K562 (cell line): ENCODE results near the gene PYCR2. TPM values are rescaled to one million over a fixed set of nuclear protein-coding genes. Genes with fewer than 3 reads are reported as not detected.

ENCODE experiments used
- ARID2 ChIP-seq: fragments of 450-650 bp; IDR thresholded peaks from 2 replicates; pipeline ENCODE4 v1.6.1; 2017; ENCODE audit warnings: antibody characterized with exemption, mild to moderate bottlenecking
- ATF4 ChIP-seq: fragments of 450-650 bp; formaldehyde crosslinking; IDR thresholded peaks from 2 replicates; pipeline ENCODE4 v1.4.0; 2022; ENCODE audit warnings: mild to moderate bottlenecking, moderate library complexity
- E2F3 ChIP-seq: fragments of 250-450 bp; sonication (Bioruptor Pico); IDR thresholded peaks from 2 replicates; pipeline ENCODE4 v1.4.0; 2020; ENCODE audit warnings: mild to moderate bottlenecking
- ELK1 ChIP-seq: sonication (generic); formaldehyde crosslinking; IDR thresholded peaks from 2 replicates; pipeline ENCODE4 v1.8.1; 2022; ENCODE audit warnings: missing genetic modification reagents
- ESRRA ChIP-seq: fragments of 450-650 bp; IDR thresholded peaks from 2 replicates; pipeline ENCODE4 v1.6.1; 2014; ENCODE audit warnings: low read depth, mild to moderate bottlenecking, moderate library complexity, borderline replicate concordance
- ETS2 ChIP-seq: IDR thresholded peaks from 2 replicates; pipeline ENCODE4 v1.6.1; 2016; ENCODE audit warnings: borderline replicate concordance, missing genetic modification characterization, mild to moderate bottlenecking, moderate library complexity, missing compliant biosample characterization; ENCODE audit not compliant: poor library complexity, severe bottlenecking
- ETV6 ChIP-seq, 3 experiments: fragments of 150-350 bp in 1 of 3; sonication (generic) in 1 of 3; formaldehyde crosslinking in 1 of 3; IDR thresholded peaks; 2 replicates each; pipeline versions ENCODE4 v1.6.1 to v1.8.0; 2014 to 2022; ENCODE audit warnings: borderline replicate concordance in 2 of 3, low read depth in 2 of 3, antibody characterized with exemption in 1 of 3, low read length in 1 of 3, mild to moderate bottlenecking in 1 of 3, missing genetic modification reagents in 1 of 3
- FOXJ2 ChIP-seq: fragments of 200-800 bp; sonication (Bioruptor generic); IDR thresholded peaks from 2 replicates; pipeline ENCODE4 v1.6.1; 2016; ENCODE audit warnings: missing genetic modification characterization, missing compliant biosample characterization
- HDAC2 ChIP-seq: fragments of 450-650 bp; IDR thresholded peaks from 2 replicates; pipeline ENCODE4 v1.6.1; 2016; ENCODE audit warnings: mild to moderate bottlenecking
- MAFF ChIP-seq: IDR thresholded peaks from 2 replicates; pipeline ENCODE4 v1.6.1; 2012; ENCODE audit warnings: low read length, improper control_type of control experiment
- MLX ChIP-seq, 2 experiments: fragments of 450-650 bp in 1 of 2; sonication (generic) in 1 of 2; formaldehyde crosslinking; conservative IDR thresholded peaks; 2 replicates each; pipeline versions ENCODE4 v1.4.0 to v1.8.1; 2020 to 2022; ENCODE audit warnings: mild to moderate bottlenecking in 1 of 2, missing genetic modification reagents in 1 of 2
- PML ChIP-seq: IDR thresholded peaks from 2 replicates; pipeline ENCODE4 v1.6.1; 2012; ENCODE audit warnings: low read length, inconsistent platforms
- POLR2H ChIP-seq: IDR thresholded peaks from 2 replicates; pipeline ENCODE4 v1.6.1; 2016; ENCODE audit warnings: missing genetic modification characterization, low read depth, mild to moderate bottlenecking, control low read depth, missing compliant biosample characterization, moderate library complexity
- RERE ChIP-seq: sonication (generic); formaldehyde crosslinking; IDR thresholded peaks from 2 replicates; pipeline ENCODE4 v1.8.0; 2023; ENCODE audit warnings: missing genetic modification reagents, mild to moderate bottlenecking, borderline replicate concordance
- SIX5 ChIP-seq, 2 experiments: IDR thresholded peaks; 2 replicates each; pipeline ENCODE4 v1.6.1; 2011; ENCODE audit warnings: low read length in 2 of 2, borderline replicate concordance in 1 of 2, low read depth in 1 of 2, mild to moderate bottlenecking in 1 of 2, moderate library complexity in 1 of 2; ENCODE audit not compliant: insufficient read depth in 1 of 2
- TCF15 ChIP-seq: fragments of 250-450 bp; sonication (Bioruptor Pico); IDR thresholded peaks from 2 replicates; pipeline ENCODE4 v1.8.0; 2022; ENCODE audit warnings: moderate library complexity, mild to moderate bottlenecking, inconsistent platforms
- polyA plus RNA-seq, 8 experiments: library from polyadenylated mRNA; depleted of rRNA in 4 of 8; stranded (reverse) in 5 of 8; unstranded in 3 of 8; fragments of >200 nt; fragmentation: Nextera tagmentation in 2 of 8; fragmentation: Illumina TruSeq in 1 of 8; extraction: Ambion mirVana in 2 of 8; extraction: Trizol in 1 of 8; gene quantifications; 2 replicates each; pipeline versions ENCODE4 v1.2.1 to v1.2.3, GENCODE V29; 2011 to 2014; ENCODE audit warnings: inconsistent platforms in 1 of 8, missing spikeins in 1 of 8
- total RNA-seq, 7 experiments: library from RNA; depleted of rRNA in 6 of 7; stranded (reverse); fragments of >200 nt in 6 of 7; fragmentation: Illumina TruSeq in 2 of 7; extraction: Trizol in 2 of 7; gene quantifications; 2 replicates each; pipeline versions ENCODE4 v1.2.1 to v1.2.3, GENCODE V29; 2011 to 2021; ENCODE audit warnings: low replicate concordance in 1 of 7

PYCR2 gene
- total and polyA plus RNA-seq, 9 of the 15 experiments (the other 6 are each of a cell fraction or from before 2014, with no cell fraction given): 5.5 to 219 (median 127) TPM

GRCh38 chr1:225928186-225929175 lies 4.4 kb upstream of the PYCR2 start (continued):
- TF ChIP-seq ETV6 (IDR thresholded peaks at IDR 0.05; ENCODE audit: borderline replicate concordance in 1 of 2, low read depth in 2 of 2, low read length in 1 of 2): peak in 1 of 2 experiments; percentile 77; a peak in 1 of 4 replicates
- no peak for TF ChIP-seq ETV6 (CRISPR knock-in tag; IDR thresholded peaks at IDR 0.05; ENCODE audit: borderline replicate concordance)
- peak; percentile 79; the same call in 1 of the 2 replicates for TF ChIP-seq E2F3 (CRISPR knock-in tag)
- TF ChIP-seq HDAC2: peak; percentile 92; the same call in 1 of the 2 replicates
- peak; percentile 74; the same call in 1 of the 2 replicates for TF ChIP-seq FOXJ2 (tag)
- peak; percentile 99 for TF ChIP-seq PML
- TF ChIP-seq SIX5 (IDR thresholded peaks at IDR 0.05; ENCODE audit: borderline replicate concordance in 1 of 2, insufficient read depth in 1 of 2, low read depth in 1 of 2, low read length in 2 of 2): no peak
- peak; percentile 45; the same call in 1 of the 2 replicates for TF ChIP-seq POLR2H
- no peak for TF ChIP-seq ELK1 (CRISPR knock-in tag)
- TF ChIP-seq ATF4 (CRISPR knock-in tag): peak; percentile 76
- TF ChIP-seq TCF15 (CRISPR knock-in tag): peak; percentile 91; the same call in 1 of the 2 replicates
- no peak for TF ChIP-seq MLX (CRISPR knock-in tag; conservative IDR thresholded peaks at IDR 0.05)
- peak; percentile 82 for TF ChIP-seq ETS2 (tag)
- no peak for TF ChIP-seq RERE (CRISPR knock-in tag)
- TF ChIP-seq ESRRA: peak; percentile 66; the same call in 1 of the 2 replicates
- peak; percentile 54; the same call in 1 of the 2 replicates for TF ChIP-seq MAFF
- TF ChIP-seq ARID2: peak; percentile 73
